DMS 273 (cell line): ENCODE results near the gene SLC25A40.
"Not testable (repeated sequence)": the region's sequence is repeated elsewhere in the genome, so short reads cannot be mapped to it uniquely, and the experiment has no call there.

Experiments used
- DNase-seq: peaks from one replicate; lab custom pipeline; 2025; ENCODE audit not compliant: unreplicated experiment; lab: John Stamatoyannopoulos, UW

The SLC25A40 gene

GRCh38 chr7:87873328-87873727 lies 2.8 kb downstream of the SLC25A40 start:
- not testable (repeated sequence) for DNase-seq

GRCh38 chr7:87872346-87872745 lies 3.8 kb downstream of the SLC25A40 start:
- DNase-seq, result no peak

GRCh38 chr7:87870471-87870870 lies 5.7 kb downstream of the SLC25A40 start:
- DNase-seq, result no peak

- DNase-seq, result not testable (repeated sequence)
These were observed 9.6 kb downstream of the SLC25A40 start for GRCh38 chr7:87866533-87866932.

- no peak for DNase-seq
These were observed 10.1 kb downstream of the SLC25A40 start for GRCh38 chr7:87866089-87866488.

GRCh38 chr7:87858417-87859100 lies 17.6 kb downstream of the SLC25A40 start:
- DNase-seq, result no peak

- DNase-seq, result no peak
These were observed 22.8 kb downstream of the SLC25A40 start for GRCh38 chr7:87853237-87853864.

- DNase-seq, result no peak
These were observed 23.9 kb downstream of the SLC25A40 start for GRCh38 chr7:87852306-87852705.

GRCh38 chr7:87850836-87851593 lies 25.1 kb downstream of the SLC25A40 start:
- DNase-seq, result no peak

GRCh38 chr7:87837597-87837996 lies 38.6 kb downstream of the SLC25A40 start:
- DNase-seq, result no peak

- DNase-seq, result peak; percentile 26
These were observed 43.0 kb downstream of the SLC25A40 start for GRCh38 chr7:87833130-87833529.

- DNase-seq, result no peak
These were observed 45.1 kb downstream of the SLC25A40 start for GRCh38 chr7:87831097-87831496.

GRCh38 chr7:87828383-87828782 lies 47.8 kb downstream of the SLC25A40 start:
- not testable (repeated sequence) for DNase-seq

- peak; percentile 14 for DNase-seq
These were observed 50.8 kb downstream of the SLC25A40 start for GRCh38 chr7:87825369-87825768.

- DNase-seq, result not testable (repeated sequence)
These were observed 54.1 kb downstream of the SLC25A40 start for GRCh38 chr7:87822056-87822455.

- no peak for DNase-seq
These were observed 57.8 kb downstream of the SLC25A40 start for GRCh38 chr7:87818336-87818735.

- DNase-seq, result no peak
These were observed 59.8 kb downstream of the SLC25A40 start for GRCh38 chr7:87816389-87816788.

- DNase-seq, result no peak
These were observed 65.4 kb downstream of the SLC25A40 start for GRCh38 chr7:87810726-87811125.

GRCh38 chr7:87810130-87810529 lies 66.0 kb downstream of the SLC25A40 start:
- no peak for DNase-seq

GRCh38 chr7:87806150-87806549 lies 70.0 kb downstream of the SLC25A40 start:
- DNase-seq, result no peak

- DNase-seq, result peak; percentile 83
These were observed 78.3 kb downstream of the SLC25A40 start for GRCh38 chr7:87797798-87798403.

- peak; percentile 14 for DNase-seq
These were observed 78.8 kb downstream of the SLC25A40 start for GRCh38 chr7:87797395-87797794.
